Measurements from ENCODE around the gene STPG1.

The STPG1 gene

GRCh38 chr1:24338447-24338846 is 75.1 kb downstream of the STPG1 start:
- no peak for DNase-seq

DNA sequence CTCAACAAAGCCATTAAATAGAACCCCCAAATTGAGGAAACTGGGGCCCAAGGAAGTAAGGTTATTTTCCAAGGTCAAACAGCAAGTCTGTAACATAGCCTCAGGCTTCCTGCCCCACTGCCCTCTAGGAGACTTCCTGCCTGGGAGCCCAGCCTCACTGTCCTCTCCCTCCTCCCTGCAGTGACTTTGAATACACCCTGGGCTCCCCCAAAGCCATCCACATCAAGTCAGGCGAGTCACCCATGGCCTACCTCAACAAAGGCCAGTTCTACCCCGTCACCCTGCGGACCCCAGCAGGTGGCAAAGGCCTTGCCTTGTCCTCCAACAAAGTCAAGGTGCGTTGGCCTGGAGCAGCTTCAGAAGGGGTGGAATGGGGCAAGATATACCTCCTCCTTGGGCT is 76.1 kb downstream of the STPG1 start:
- no peak for DNase-seq

GRCh38 chr1:24336075-24336474 is 77.5 kb downstream of the STPG1 start:
- DNase-seq, result no peak

- no peak for DNase-seq
These were observed 81.5 kb downstream of the STPG1 start for GRCh38 chr1:24331961-24332673.

GRCh38 chr1:24329797-24330543 is 83.6 kb downstream of the STPG1 start:
- no peak for DNase-seq

DNA sequence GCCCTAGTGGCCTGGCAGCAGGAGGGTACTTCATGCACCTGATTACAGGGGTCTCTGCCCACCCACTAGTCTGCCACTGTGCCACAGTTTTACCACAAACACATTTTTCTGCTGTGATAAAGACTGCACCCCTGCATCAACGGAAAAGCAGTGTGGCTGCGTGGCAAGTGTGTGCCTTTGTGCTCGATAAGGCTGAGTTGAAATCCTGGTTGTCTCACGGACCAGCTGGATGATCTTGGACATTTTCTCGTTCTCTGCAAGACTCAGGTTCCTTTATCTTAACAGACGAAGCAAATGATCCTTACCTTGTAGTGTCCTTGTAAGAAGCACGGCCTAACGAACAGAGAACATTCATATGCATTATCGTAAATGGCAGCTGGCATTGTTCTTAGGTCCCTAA is 84.3 kb downstream of the STPG1 start:
- DNase-seq, result no peak

- DNase-seq, result no peak
These were observed 85.7 kb downstream of the STPG1 start for GRCh38 chr1:24327891-24328290.

DNA sequence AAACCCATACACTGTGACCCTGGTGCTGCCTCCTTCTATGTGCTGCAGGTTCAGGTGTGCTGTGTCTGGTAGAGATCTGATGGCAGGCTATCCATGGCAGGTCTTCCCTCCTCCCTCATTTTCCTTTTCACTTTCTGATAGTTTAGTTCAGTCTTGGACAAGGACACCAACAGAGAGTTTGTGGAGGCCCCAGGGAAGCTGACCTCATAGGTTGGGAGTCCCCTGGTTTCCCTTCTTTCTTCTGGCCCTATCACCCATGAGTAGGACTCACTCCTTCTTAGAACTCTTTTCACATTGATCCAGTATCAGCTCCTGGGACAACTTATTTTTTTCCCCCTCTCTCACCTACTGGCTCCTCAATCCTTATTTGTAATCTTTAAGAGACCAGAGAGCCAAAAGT is 86.1 kb downstream of the STPG1 start:
- no peak for DNase-seq

DNA sequence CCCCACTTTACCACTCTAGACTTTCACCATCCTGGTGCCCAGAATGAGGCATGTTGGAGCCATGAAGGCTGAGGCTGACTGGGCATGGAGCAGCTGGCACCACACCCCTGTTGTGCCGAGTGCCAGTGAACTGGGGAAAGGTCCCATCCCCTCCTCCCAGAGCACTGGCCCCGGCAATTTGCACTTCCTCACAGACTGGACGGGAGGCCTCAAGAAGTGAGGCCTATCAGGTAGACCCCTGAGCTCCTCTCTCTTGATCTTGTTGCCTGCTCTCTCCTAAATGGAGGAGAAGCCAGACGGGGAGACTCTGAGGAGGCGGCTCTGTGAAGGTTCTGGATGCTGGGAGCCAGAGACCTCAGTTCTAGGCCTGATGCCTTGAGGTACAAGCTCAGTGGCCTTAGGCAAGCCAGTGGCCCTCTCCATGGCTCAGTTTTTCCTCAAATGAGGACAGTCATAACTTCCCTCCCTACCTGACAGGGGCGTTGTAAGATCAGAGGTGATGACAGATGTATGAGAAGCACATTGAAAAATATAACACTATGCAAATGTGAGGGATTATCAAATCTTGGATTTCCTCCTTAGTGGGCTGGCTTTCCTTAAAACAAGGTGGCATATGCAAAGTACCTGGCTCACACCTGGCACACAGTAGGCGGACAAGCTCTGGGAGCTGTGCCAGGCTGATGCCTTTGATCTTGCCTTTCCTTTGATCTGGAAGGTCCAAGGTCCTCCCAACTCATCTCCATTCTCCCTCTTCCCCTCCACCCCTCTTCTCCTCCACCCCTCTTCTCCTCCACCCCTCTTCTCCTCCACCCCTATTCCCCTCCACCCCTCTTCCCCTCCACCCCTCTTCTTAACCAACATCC is 87.8 kb downstream of the STPG1 start:
- no peak for DNase-seq

GRCh38 chr1:24324903-24325302 is 88.7 kb downstream of the STPG1 start:
- DNase-seq, result no peak

DNA sequence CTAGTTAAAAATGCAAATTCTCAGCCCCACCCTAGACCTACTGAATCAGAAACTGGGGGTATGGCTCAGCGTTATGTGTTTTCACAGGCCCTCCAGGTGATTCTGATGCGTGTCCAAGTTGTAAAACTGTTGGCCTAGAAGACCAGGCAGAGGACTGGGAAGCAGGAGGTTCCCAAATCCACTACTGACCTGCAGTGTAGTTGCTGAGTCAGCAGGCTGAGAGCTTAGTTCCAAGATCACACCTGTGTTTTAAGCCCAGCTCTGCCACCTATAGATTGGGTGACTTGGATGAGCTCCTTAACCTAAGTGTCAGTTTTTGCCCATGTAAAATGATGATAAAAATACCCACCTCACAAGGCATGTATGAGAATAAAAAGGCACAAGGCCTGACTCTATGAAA is 90.3 kb downstream of the STPG1 start:
- DNase-seq, result no peak

GRCh38 chr1:24322470-24323177 is 91.0 kb downstream of the STPG1 start:
- no peak for DNase-seq

DNA sequence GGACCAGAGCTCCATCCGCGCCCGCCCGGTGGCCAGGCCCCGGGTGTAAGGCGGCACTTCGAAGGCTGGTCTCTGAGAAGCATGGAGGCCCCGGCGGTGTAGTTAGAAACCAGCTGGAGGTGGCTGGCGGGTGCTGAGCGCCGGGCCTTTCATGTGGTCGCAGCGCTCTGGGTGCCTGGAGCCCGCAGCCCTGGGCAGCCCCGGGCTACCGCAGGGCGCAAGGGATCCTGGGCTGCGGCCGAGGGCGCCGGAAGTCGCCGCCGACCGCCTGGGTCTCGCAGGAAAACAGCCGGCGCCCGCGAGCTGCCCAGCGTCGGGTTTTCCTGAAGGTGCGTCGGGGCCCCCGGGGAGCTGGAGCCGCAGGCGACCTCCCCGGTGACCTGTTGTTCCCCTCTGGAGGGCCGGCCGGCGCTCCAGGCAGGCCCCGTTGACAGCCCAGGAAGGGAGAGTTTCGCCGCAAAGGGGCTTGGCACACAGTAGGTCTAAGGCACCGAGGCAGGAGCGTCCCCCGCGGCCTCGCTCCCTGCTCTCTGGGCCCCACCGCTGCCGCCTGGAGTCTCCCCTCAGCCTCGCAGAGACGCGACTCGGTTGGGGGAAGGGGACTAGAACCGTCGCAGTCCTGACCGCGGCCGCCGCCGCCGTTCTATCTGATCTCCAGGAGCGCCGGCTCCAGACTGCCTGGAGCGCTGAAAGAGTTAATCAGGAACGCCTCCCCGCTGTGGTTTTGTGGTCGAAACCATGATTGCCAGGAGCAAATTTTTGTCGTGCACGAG is 91.7 kb downstream of the STPG1 start:
- DNase-seq, result peak; percentile 82

- DNase-seq, result no peak
These were observed 92.5 kb downstream of the STPG1 start for GRCh38 chr1:24321126-24321525.

- DNase-seq, result no peak
These were observed 93.6 kb downstream of the STPG1 start for GRCh38 chr1:24319962-24320361.

DNA sequence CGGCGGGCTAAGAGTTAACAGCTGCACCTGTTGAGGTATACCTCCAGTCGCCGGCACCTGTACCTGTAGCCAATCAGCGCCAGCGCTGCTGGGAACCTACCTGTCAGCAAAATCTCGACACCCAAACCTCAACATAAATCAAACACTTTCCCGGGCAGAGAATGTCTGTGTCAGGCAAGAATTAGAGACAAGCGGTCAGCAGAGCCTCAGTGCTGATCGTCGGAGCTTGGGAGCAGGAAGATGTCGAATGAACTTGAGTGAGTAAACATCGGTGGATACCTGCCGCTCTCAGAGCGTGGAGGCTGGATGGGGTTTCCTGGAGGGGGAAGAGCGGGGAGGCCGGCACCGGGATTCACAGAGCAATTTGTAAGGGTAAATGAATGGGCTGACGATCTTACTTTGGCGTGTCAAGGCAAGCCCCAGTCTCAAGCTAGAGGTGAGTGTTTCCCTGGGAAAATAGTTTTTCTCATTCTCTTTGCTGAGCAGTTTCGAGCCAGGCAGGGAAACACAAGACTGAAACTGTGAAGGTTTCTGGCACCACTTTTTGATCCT is 94.2 kb downstream of the STPG1 start, which contains the start of gene GRHL3:
Gene GRHL3, plus strand, starts transcription at position 46 of the 552 bp plus-strand sequence. Its CDS starts 195 bp downstream, at position 241.
- no peak for DNase-seq

DNA sequence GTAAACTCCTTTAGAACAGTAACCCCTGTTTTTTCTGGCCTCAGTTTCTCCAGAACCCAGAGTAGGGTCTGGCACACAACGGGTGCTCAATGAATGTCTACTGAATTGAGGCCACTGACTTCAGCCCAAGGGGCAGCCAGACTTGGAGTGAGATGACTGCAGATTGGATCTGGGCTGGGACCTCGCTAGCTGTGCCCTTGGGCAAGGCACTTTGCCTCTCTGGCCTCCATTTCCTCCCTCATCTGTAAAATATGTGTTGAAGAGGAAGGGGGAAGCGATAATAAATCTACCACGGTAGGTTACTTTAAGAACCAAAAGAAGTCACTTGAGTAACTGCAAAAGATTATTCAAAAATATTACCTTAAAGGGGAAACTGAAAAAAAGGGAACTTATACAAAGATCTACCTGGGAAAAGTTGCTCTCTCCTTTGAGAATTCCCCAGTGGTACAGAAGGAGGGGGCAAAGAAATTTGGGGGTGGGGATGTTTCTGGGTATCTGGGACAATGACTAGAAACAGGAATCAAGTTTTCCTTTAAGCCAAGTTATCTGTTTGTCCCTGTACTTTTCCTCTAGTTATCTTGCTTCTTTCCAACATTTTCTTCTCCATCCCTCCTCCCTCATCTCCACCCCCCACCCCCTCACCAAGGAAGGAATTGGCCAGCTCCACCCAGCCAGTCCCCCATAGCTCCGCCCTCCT is 94.8 kb downstream of the STPG1 start:
- no peak for DNase-seq

GRCh38 chr1:24317956-24318614 is 95.5 kb downstream of the STPG1 start:
- DNase-seq, result no peak

GRCh38 chr1:24317081-24317480 is 96.5 kb downstream of the STPG1 start:
- DNase-seq, result no peak

- DNase-seq, result no peak
These were observed 96.9 kb downstream of the STPG1 start for GRCh38 chr1:24316645-24317044.

Measured in stimulated activated CD8-positive, alpha-beta memory T cell treated with anti-CD3 and anti-CD28 coated beads, Interleukin-4, amount 100 ng/mL, for 48 hours (primary cell).